Panc1 (cell line): ENCODE measurements around the gene DCTD.

ENCODE experiments used
- CTCF ChIP-seq: fragments of 450-650 bp; IDR thresholded peaks from 2 replicates; pipeline ENCODE4 v1.5.1; 2017; ENCODE audit warnings: mild to moderate bottlenecking
- REST ChIP-seq, 2 experiments: IDR thresholded peaks; 2 replicates each; pipeline ENCODE4 v1.6.1; 2011 to 2012; ENCODE audit warnings: low read depth in 2 of 2, control low read depth in 1 of 2, low read length in 1 of 2, mild to moderate bottlenecking in 1 of 2, moderate library complexity in 1 of 2; ENCODE audit not compliant: insufficient read depth in 1 of 2
- SIN3A ChIP-seq: IDR thresholded peaks from 2 replicates; pipeline ENCODE4 v1.6.1; 2012; ENCODE audit warnings: low read depth, mild to moderate bottlenecking, low read length, moderate library complexity, borderline replicate concordance; ENCODE audit not compliant: insufficient read depth
- TCF7L2 ChIP-seq: IDR thresholded peaks from 2 replicates; pipeline ENCODE4 v1.6.1; 2011; ENCODE audit warnings: mild to moderate bottlenecking, low read depth, low read length, inconsistent platforms

GRCh38 chr4:182898479-182898799 is 18.7 kb downstream of the DCTD start:
- TF ChIP-seq CTCF (no peak), TCF7L2 (no peak), SIN3A (no peak), REST (IDR thresholded peaks at IDR 0.05; ENCODE audit: insufficient read depth in 1 of 2, low read depth in 2 of 2, low read length in 1 of 2) (no peak)
